Calu3 (cell line): ENCODE measurements around the gene PLCH2. TPM values are rescaled to one million over a fixed set of nuclear protein-coding genes. Genes with fewer than 3 reads are reported as not detected.

Source experiments
- BruUV-seq: library from RNA; stranded (reverse); fragments of 400-500 nt; replicated peaks from 2 replicates; lab custom pipeline; 2021; lab: Mats Ljungman, UMichigan
- CTCF ChIA-PET: fragments of 300-600 bp; sonication (Branson Sonifier 250); formaldehyde crosslinking; loops from one replicate; lab custom pipeline; 2022; ENCODE audit warnings: antibody characterized with exemption; lab: Charles Lee
- DNase-seq: peaks from one replicate; pipeline ENCODE4 v3.0.0; 2022
- H3K27ac Mint-ChIP-seq: one replicate; pipeline ENCODE4 v1.8.0; 2022; ENCODE audit warnings: mixed read lengths; ENCODE audit not compliant: unreplicated experiment
- H3K27me3 Mint-ChIP-seq: one replicate; pipeline ENCODE4 v1.8.0; 2022; ENCODE audit warnings: mixed read lengths; ENCODE audit not compliant: unreplicated experiment
- H3K36me3 Mint-ChIP-seq: one replicate; pipeline ENCODE4 v1.8.0; 2022; ENCODE audit warnings: mild to moderate bottlenecking, moderate library complexity, mixed read lengths; ENCODE audit not compliant: insufficient read depth, unreplicated experiment
- H3K4me1 Mint-ChIP-seq: one replicate; pipeline ENCODE4 v1.8.0; 2022; ENCODE audit warnings: mild to moderate bottlenecking, low read depth, mixed read lengths; ENCODE audit not compliant: unreplicated experiment
- H3K4me3 Mint-ChIP-seq: one replicate; pipeline ENCODE4 v1.8.0; 2022; ENCODE audit warnings: mild to moderate bottlenecking, low read depth, moderate library complexity, mixed read lengths; ENCODE audit not compliant: unreplicated experiment
- H3K9me3 Mint-ChIP-seq: one replicate; pipeline ENCODE4 v1.8.0; 2022; ENCODE audit warnings: low read depth, mixed read lengths; ENCODE audit not compliant: unreplicated experiment
- intact Hi-C: fragments of 100-400 bp; cut with micrococcal nuclease; formaldehyde crosslinking; loops from one replicate; pipeline ENCODE4 v1.10.0; 2022; ENCODE audit not compliant: unreplicated experiment
- total RNA-seq: library from RNA; stranded (reverse); gene quantifications from 2 replicates; pipeline ENCODE4 v1.2.3, GENCODE V29; 2022
- TF ChIP-seq, protein P1 (sequence below): fragments of 200-600 bp; IDR thresholded peaks from one replicate; pipeline ENCODE4 v1.8.0; 2022; ENCODE audit warnings: antibody characterized with exemption; ENCODE audit not compliant: unreplicated experiment

PLCH2 gene
- total RNA-seq, 1 experiment from 2014 or later: 3.1 TPM

DNA sequence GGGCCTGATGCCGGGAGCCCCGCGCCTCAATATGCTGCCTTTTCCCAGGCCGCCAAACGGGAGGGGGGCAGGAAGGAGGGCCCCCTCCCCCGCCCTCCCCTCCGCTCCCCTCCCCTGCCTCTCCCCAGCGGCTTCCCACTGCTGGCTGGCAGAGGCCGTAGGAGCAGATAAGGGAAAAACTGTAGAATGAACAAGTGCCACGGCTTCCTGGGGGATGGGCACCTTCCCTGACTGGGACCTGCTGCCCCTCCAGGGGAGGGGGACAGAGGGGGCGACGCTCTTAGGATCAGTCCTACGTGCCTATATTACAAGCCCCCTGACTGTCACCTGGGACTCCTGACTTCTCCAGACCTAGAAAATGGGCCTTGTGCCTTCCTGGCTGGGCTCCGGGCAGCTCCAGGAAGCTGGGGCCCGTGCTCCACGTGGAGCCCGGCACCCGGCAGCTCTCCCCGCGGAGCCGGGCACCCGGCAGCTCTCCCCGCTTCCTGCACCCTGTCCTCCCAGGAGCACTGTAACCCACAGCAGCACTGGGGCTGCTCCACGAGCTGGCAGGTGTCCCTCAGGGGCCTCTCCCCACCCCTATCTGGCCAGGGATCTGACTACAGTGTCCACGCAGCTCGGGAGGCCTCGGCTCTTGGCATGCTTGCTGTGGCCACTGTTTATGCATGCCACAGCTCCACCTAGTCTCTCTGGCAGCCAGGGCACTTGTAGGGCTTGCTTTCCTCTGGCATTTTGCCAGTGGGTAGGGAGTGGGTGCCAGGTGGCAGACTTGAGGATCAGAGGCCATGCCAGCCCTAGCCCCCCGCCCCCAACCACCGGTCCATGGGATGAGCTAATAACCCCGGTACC is 54.6 kb downstream of the PLCH2 start:
- TF ChIP-seq, protein P1, sequence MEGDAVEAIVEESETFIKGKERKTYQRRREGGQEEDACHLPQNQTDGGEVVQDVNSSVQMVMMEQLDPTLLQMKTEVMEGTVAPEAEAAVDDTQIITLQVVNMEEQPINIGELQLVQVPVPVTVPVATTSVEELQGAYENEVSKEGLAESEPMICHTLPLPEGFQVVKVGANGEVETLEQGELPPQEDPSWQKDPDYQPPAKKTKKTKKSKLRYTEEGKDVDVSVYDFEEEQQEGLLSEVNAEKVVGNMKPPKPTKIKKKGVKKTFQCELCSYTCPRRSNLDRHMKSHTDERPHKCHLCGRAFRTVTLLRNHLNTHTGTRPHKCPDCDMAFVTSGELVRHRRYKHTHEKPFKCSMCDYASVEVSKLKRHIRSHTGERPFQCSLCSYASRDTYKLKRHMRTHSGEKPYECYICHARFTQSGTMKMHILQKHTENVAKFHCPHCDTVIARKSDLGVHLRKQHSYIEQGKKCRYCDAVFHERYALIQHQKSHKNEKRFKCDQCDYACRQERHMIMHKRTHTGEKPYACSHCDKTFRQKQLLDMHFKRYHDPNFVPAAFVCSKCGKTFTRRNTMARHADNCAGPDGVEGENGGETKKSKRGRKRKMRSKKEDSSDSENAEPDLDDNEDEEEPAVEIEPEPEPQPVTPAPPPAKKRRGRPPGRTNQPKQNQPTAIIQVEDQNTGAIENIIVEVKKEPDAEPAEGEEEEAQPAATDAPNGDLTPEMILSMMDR: no peak
- Mint-ChIP-seq H3K9me3 (no peaks in the 10 kb centered on the region), H3K27ac (no peak overlapping the region), H3K36me3 (peaks cover 15% of the 10 kb centered on the region), H3K4me3 (peak overlapping the region; percentile 32), H3K27me3 (peaks cover 12% of the 10 kb centered on the region), H3K4me1 (peaks cover 8% of the 10 kb centered on the region)
- CTCF ChIA-PET: no interaction called here
- intact Hi-C loops: no loop called here
- no TSS peak for BruUV-seq
- no peak for DNase-seq

DNA sequence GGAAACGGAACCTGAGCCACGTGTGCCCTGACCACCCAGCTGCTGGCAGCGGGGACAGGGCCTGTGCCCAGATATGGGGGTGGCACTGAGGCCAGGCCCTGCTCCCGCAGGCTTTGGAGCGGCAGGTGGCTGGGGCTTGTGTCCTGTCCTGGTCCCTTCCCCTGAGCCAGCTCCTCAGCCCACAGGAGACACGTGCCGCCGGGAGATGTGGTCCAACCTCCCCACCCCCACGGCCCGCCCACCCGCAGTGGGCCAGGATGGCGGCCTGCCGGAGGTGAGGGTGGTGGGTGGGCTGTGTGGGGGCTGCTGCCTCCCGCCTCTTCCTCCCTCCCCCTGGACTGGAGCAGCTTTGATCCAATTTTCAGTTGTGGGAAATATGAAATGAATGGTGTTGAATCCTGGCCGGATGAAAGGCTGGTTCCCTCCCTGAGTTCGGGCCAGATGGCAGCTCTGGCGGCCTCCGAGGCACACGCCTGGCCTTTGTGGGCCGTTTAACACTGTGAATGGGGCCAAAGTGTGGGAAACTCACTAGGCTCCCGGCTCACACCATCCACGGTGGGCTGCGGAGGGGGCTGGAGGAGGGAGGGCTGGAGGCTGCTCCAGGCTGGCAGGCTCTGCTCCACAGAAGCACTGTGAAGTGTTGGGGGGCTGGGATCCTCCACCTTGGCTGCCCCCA is 56.5 kb downstream of the PLCH2 start:
- H3K4me3 Mint-ChIP-seq: no peak overlapping the region
- intact Hi-C loops: no loop called here
- no peaks in the 10 kb centered on the region for H3K9me3 Mint-ChIP-seq
- BruUV-seq: no TSS peak
- no peak for DNase-seq
- H3K36me3 Mint-ChIP-seq: no peaks in the 10 kb centered on the region
- H3K27me3 Mint-ChIP-seq: peaks cover 12% of the 10 kb centered on the region
- TF ChIP-seq, protein P1: no peak
- peaks cover 8% of the 10 kb centered on the region for H3K4me1 Mint-ChIP-seq
- no peak overlapping the region for H3K27ac Mint-ChIP-seq
- CTCF ChIA-PET: no interaction called here

DNA sequence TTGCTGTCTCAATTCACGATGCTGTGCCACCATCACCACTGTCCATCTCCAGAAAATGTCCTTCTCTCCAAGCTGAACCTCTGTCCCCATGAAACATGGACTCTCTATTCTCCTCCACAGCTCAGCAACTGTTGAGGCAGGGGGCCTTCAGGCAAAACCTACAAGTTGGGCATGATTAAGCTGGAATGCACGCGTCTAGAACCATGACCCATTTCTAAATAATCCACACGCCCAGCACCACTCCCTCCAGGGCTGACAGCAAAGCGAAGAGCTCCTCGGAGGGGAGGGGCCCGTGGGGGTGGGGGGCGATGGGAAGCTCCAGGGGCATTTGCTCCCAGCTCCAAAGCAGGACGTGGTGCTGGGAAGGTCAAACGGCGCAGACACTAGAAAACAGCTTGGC is 57.3 kb downstream of the PLCH2 start:
- BruUV-seq: no TSS peak
- Mint-ChIP-seq H3K27me3 (peaks cover 12% of the 10 kb centered on the region), H3K36me3 (no peaks in the 10 kb centered on the region), H3K9me3 (no peaks in the 10 kb centered on the region), H3K4me3 (no peak overlapping the region), H3K4me1 (peaks cover 8% of the 10 kb centered on the region), H3K27ac (no peak overlapping the region)
- intact Hi-C loops: no loop called here
- CTCF ChIA-PET: no interaction called here
- DNase-seq: no peak
- TF ChIP-seq, protein P1: no peak

DNA sequence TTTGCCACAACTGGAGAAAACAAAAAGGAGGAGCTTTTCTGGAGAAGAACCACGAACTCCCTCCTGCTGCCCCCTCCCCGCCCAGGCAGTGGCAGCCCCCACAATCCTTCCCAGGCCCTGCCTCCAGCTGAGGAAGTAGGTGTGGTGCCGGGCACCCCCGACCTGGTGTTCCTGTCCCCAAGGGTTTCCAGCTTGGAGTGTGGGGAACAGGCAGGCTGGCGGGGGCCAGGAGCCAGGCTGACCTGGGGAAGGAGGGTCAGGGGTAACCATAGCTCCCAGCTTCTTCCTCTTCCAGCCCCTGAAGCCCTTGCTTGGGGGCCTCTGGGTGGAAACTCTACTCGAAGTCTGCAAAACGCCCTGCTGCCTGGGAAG is 58.2 kb downstream of the PLCH2 start:
- CTCF ChIA-PET: interaction anchor here (1.0 kb wide), 1 partner anchor 14 kb away, joined by 5 read pairs; no protein-coding TSS in a partner anchor
- no TSS peak for BruUV-seq

More for the DNA sequence above, 58.2 kb downstream of the PLCH2 start:
- peaks cover 8% of the 10 kb centered on the region for H3K4me1 Mint-ChIP-seq
- H3K36me3 Mint-ChIP-seq: no peaks in the 10 kb centered on the region
- H3K9me3 Mint-ChIP-seq: no peaks in the 10 kb centered on the region
- peaks cover 12% of the 10 kb centered on the region for H3K27me3 Mint-ChIP-seq
- intact Hi-C loops: no loop called here
- TF ChIP-seq, protein P1: no peak
- no peak overlapping the region for H3K27ac Mint-ChIP-seq
- no peak overlapping the region for H3K4me3 Mint-ChIP-seq
- DNase-seq: no peak
